NCI-H460 (cell line): ENCODE measurements around the gene SOAT2. TPM values are rescaled to one million over a fixed set of nuclear protein-coding genes. Genes with fewer than 3 reads are reported as not detected.
"Not testable (repeated sequence)": the region's sequence is repeated elsewhere in the genome, so short reads cannot be mapped to it uniquely, and the experiment has no call there.

ENCODE experiments used
- DNase-seq: peaks from one replicate; pipeline ENCODE4 v3.0.0-alpha.2; 2016; ENCODE audit warnings: low read depth; ENCODE audit errors: extremely low read depth
- total RNA-seq: library from RNA; depleted of rRNA; stranded (reverse); fragments of >200 nt; shearing (Covaris generic); gene quantifications from 2 replicates; pipeline ENCODE4 v1.2.3, GENCODE V29; 2014

The SOAT2 gene
- total RNA-seq, 1 experiment from 2014 or later, result not detected

- peak; percentile 96 for DNase-seq
Observed at GRCh38 chr12:53079226-53080117, 23.8 kb upstream of the SOAT2 start, which contains the start of gene SPRYD3. Gene SPRYD3, minus strand, starts transcription at chr12:53079390. Its CDS starts 57 bp downstream, at chr12:53079333.

- no peak for DNase-seq
Observed at GRCh38 chr12:53082637-53083175, 20.6 kb upstream of the SOAT2 start.

GRCh38 chr12:53086361-53086760 is 16.9 kb upstream of the SOAT2 start:
- no peak for DNase-seq

GRCh38 chr12:53090105-53090504 is 13.2 kb upstream of the SOAT2 start:
- no peak for DNase-seq

- DNase-seq, result no peak
Observed at GRCh38 chr12:53090554-53090953, 12.7 kb upstream of the SOAT2 start.

GRCh38 chr12:53091756-53092155 is 11.5 kb upstream of the SOAT2 start:
- no peak for DNase-seq

- DNase-seq, result no peak
Observed at GRCh38 chr12:53093777-53094393, 9.4 kb upstream of the SOAT2 start.

GRCh38 chr12:53094394-53094787 is 8.9 kb upstream of the SOAT2 start:
- no peak for DNase-seq

- not testable (repeated sequence) for DNase-seq
Observed at GRCh38 chr12:53094796-53095595, 8.3 kb upstream of the SOAT2 start.

GRCh38 chr12:53095596-53095895 is 7.7 kb upstream of the SOAT2 start:
- DNase-seq, result not testable (repeated sequence)

- DNase-seq, result no peak
Observed at GRCh38 chr12:53096089-53096741, 7.1 kb upstream of the SOAT2 start.

- no peak for DNase-seq
Observed at GRCh38 chr12:53096759-53097158, 6.5 kb upstream of the SOAT2 start.

- peak; percentile 3 for DNase-seq
Observed at GRCh38 chr12:53097207-53097563, 6.1 kb upstream of the SOAT2 start.

GRCh38 chr12:53097564-53098353 is 5.5 kb upstream of the SOAT2 start, which contains the start of gene IGFBP6:
Gene IGFBP6, plus strand, starts transcription at chr12:53097667. Its CDS starts 51 bp downstream, at chr12:53097718.
- DNase-seq, result peak; percentile 47

- DNase-seq, result peak; percentile 62
Observed at GRCh38 chr12:53098354-53098981, 4.8 kb upstream of the SOAT2 start.

GRCh38 chr12:53099071-53099882 is 4.0 kb upstream of the SOAT2 start:
- DNase-seq, result peak; percentile 93

- DNase-seq, result no peak
Observed at GRCh38 chr12:53100466-53101151, 2.7 kb upstream of the SOAT2 start.

- no peak for DNase-seq
Observed at GRCh38 chr12:53101266-53101665, 2.0 kb upstream of the SOAT2 start.
